IMR-90 (cell line): ENCODE data around the gene VPS4B. TPM values are rescaled to one million over a fixed set of nuclear protein-coding genes. Genes with fewer than 3 reads are reported as not detected.

Experiments
- ATAC-seq: fragments of 200-7000 bp; cut with Tn5 transposase; 2 replicates; pipeline ENCODE4 v1.9.1; 2020; ENCODE audit warnings: low read depth, mild to moderate bottlenecking, moderate library complexity
- BruUV-seq: library from RNA; stranded (reverse); fragments of 400-500 nt; replicated peaks from 2 replicates; lab custom pipeline; 2021; lab: Mats Ljungman, UMichigan
- CTCF ChIA-PET: fragments of 300-600 bp; formaldehyde crosslinking; extraction: SDS; loops from one replicate; lab custom pipeline; 2021; ENCODE audit warnings: antibody characterized with exemption; lab: Yijun Ruan, JAX
- POLR2A ChIA-PET: fragments of 300-600 bp; sonication (Branson Sonifier 250); formaldehyde crosslinking; loops from one replicate; lab custom pipeline; 2022; ENCODE audit warnings: antibody characterized with exemption; ENCODE audit not compliant: unreplicated experiment; lab: Charles Lee
- DNase-seq: peaks from one replicate; pipeline ENCODE4 v3.0.0; 2013
- H2AFZ ChIP-seq: replicated peaks from 2 replicates; pipeline ENCODE3; 2013; ENCODE audit warnings: low read length, mild to moderate bottlenecking; ENCODE audit not compliant: poor library complexity
- H2AK5ac ChIP-seq: 2 replicates; pipeline ENCODE4 v1.6.1; 2013; ENCODE audit warnings: low read depth, low read length, inconsistent platforms
- H2AK9ac ChIP-seq: replicated peaks from 2 replicates; pipeline ENCODE3; 2013; ENCODE audit warnings: mild to moderate bottlenecking, low read depth, low read length, moderate library complexity; ENCODE audit not compliant: poor library complexity
- H2BK120ac ChIP-seq: 2 replicates; pipeline ENCODE4 v1.6.1; 2013; ENCODE audit warnings: low read depth, low read length, inconsistent platforms
- H2BK15ac ChIP-seq: 3 replicates; pipeline ENCODE4 v1.6.1; 2013; ENCODE audit warnings: low read depth, low read length, inconsistent platforms
- H2BK20ac ChIP-seq: 2 replicates; pipeline ENCODE4 v1.6.1; 2013; ENCODE audit warnings: low read depth, mild to moderate bottlenecking, inconsistent platforms, low read length, moderate library complexity
- H2BK5ac ChIP-seq: 2 replicates; pipeline ENCODE4 v1.6.1; 2013; ENCODE audit warnings: mild to moderate bottlenecking, low read depth, low read length, inconsistent platforms; ENCODE audit not compliant: poor library complexity, severe bottlenecking
- H3K14ac ChIP-seq: replicated peaks from 2 replicates; pipeline ENCODE4 v1.6.1; 2013; ENCODE audit warnings: low read depth, low read length, inconsistent platforms
- H3K18ac ChIP-seq: 2 replicates; pipeline ENCODE4 v1.6.1; 2013; ENCODE audit warnings: low read depth, low read length, control low read depth
- H3K23ac ChIP-seq: 2 replicates; pipeline ENCODE4 v1.6.1; 2013; ENCODE audit warnings: low read depth, low read length, inconsistent platforms
- H3K27ac ChIP-seq: 2 replicates; pipeline ENCODE4 v1.5.1; 2013; ENCODE audit warnings: mild to moderate bottlenecking, control low read depth, low read length; ENCODE audit not compliant: insufficient read depth
- H3K27me3 ChIP-seq: 2 replicates; pipeline ENCODE4 v1.6.1; 2013; ENCODE audit warnings: low read length; ENCODE audit not compliant: control insufficient read depth, insufficient read depth
- H3K36me3 ChIP-seq: 2 replicates; pipeline ENCODE4 v1.6.1; 2013; ENCODE audit warnings: low read length, mixed read lengths; ENCODE audit not compliant: control insufficient read depth, insufficient read depth
- H3K4ac ChIP-seq: 2 replicates; pipeline ENCODE4 v1.6.1; 2013; ENCODE audit warnings: low read depth, low read length, inconsistent platforms
- H3K4me1 ChIP-seq: 2 replicates; pipeline ENCODE4 v1.6.1; 2013; ENCODE audit warnings: low read length, mixed read lengths; ENCODE audit not compliant: control insufficient read depth, insufficient read depth
- H3K4me2 ChIP-seq: 2 replicates; pipeline ENCODE4 v1.6.1; 2013; ENCODE audit warnings: low read depth, mild to moderate bottlenecking, control low read depth, low read length, moderate library complexity
- H3K4me3 ChIP-seq: 2 replicates; pipeline ENCODE4 v1.5.1; 2013; ENCODE audit warnings: low read depth, mild to moderate bottlenecking, control low read depth, low read length, moderate library complexity; ENCODE audit not compliant: insufficient read depth
- H3K56ac ChIP-seq: 2 replicates; pipeline ENCODE4 v1.6.1; 2013; ENCODE audit warnings: low read length, inconsistent platforms; ENCODE audit not compliant: insufficient read depth; ENCODE audit errors: extremely low read depth
- H3K79me1 ChIP-seq, 2 experiments: 2 replicates each; pipeline ENCODE4 v1.6.1; 2013; ENCODE audit warnings: low read length in 2 of 2, inconsistent platforms in 1 of 2, low read depth in 1 of 2
- H3K9ac ChIP-seq: 2 replicates; pipeline ENCODE4 v1.6.1; 2013; ENCODE audit warnings: low read depth, low read length, control low read depth
- H3K9me1 ChIP-seq: 2 replicates; pipeline ENCODE4 v1.6.1; 2013; ENCODE audit warnings: low read length, inconsistent platforms; ENCODE audit not compliant: insufficient read depth
- H3K9me3 ChIP-seq: 2 replicates; pipeline ENCODE4 v1.6.1; 2013; ENCODE audit warnings: low read length; ENCODE audit not compliant: control insufficient read depth, insufficient read depth
- H4K20me1 ChIP-seq: 2 replicates; pipeline ENCODE4 v1.6.1; 2013; ENCODE audit warnings: low read length, inconsistent platforms; ENCODE audit not compliant: insufficient read depth
- H4K5ac ChIP-seq: 2 replicates; pipeline ENCODE4 v1.6.1; 2013; ENCODE audit warnings: mild to moderate bottlenecking, low read depth, low read length, control low read depth
- H4K8ac ChIP-seq, 2 experiments: 2 replicates each; pipeline ENCODE4 v1.6.1; 2013; ENCODE audit warnings: low read depth in 2 of 2, low read length in 2 of 2, control low read depth in 1 of 2, inconsistent platforms in 1 of 2
- H4K91ac ChIP-seq: 2 replicates; pipeline ENCODE4 v1.6.1; 2013; ENCODE audit warnings: low read depth, low read length, inconsistent platforms; ENCODE audit not compliant: insufficient read depth
- BHLHE40 ChIP-seq: fragments of 150-350 bp; IDR thresholded peaks from 2 replicates; pipeline ENCODE4 v1.6.1; 2016; ENCODE audit warnings: mild to moderate bottlenecking, low read depth, low read length
- CEBPB ChIP-seq: IDR thresholded peaks from 2 replicates; pipeline ENCODE4 v1.6.1; 2012; ENCODE audit warnings: low read depth, low read length, improper control_type of control experiment
- CHD1 ChIP-seq: IDR thresholded peaks from 2 replicates; pipeline ENCODE4 v1.6.1; 2012; ENCODE audit warnings: low read depth, low read length, improper control_type of control experiment
- ELK1 ChIP-seq: fragments of 150-350 bp; IDR thresholded peaks from 2 replicates; pipeline ENCODE4 v1.6.1; 2016; ENCODE audit warnings: low read depth, mild to moderate bottlenecking, low read length, moderate library complexity, borderline replicate concordance
- FOS ChIP-seq: fragments of 150-350 bp; IDR thresholded peaks from 2 replicates; pipeline ENCODE4 v1.6.1; 2016; ENCODE audit warnings: low read depth, low read length
- MAFK ChIP-seq: IDR thresholded peaks from 2 replicates; pipeline ENCODE4 v1.6.1; 2012; ENCODE audit warnings: low read depth, low read length, improper control_type of control experiment
- MAZ ChIP-seq: IDR thresholded peaks from 2 replicates; pipeline ENCODE4 v1.6.1; 2012; ENCODE audit warnings: low read depth, mild to moderate bottlenecking, low read length, improper control_type of control experiment, moderate library complexity, borderline replicate concordance
- MXI1 ChIP-seq: IDR thresholded peaks from 2 replicates; pipeline ENCODE4 v1.6.1; 2012; ENCODE audit warnings: low read depth, mild to moderate bottlenecking, low read length, moderate library complexity, borderline replicate concordance
- NFE2L2 ChIP-seq: fragments of 150-350 bp; IDR thresholded peaks from 2 replicates; pipeline ENCODE4 v1.6.1; 2016; ENCODE audit warnings: low read depth, mild to moderate bottlenecking, low read length
- POLR2A ChIP-seq: IDR thresholded peaks from 2 replicates; pipeline ENCODE4 v1.6.1; 2012; ENCODE audit warnings: mild to moderate bottlenecking, low read depth, low read length
- RAD21 ChIP-seq: IDR thresholded peaks from 2 replicates; pipeline ENCODE4 v1.6.1; 2012; ENCODE audit warnings: low read length, improper control_type of control experiment
- RCOR1 ChIP-seq: IDR thresholded peaks from 2 replicates; pipeline ENCODE4 v1.6.1; 2012; ENCODE audit warnings: mild to moderate bottlenecking, low read length, improper control_type of control experiment; ENCODE audit not compliant: insufficient replicate concordance
- RFX5 ChIP-seq: IDR thresholded peaks from 2 replicates; pipeline ENCODE4 v1.8.0; 2012; ENCODE audit warnings: low read depth, mild to moderate bottlenecking, low read length, moderate library complexity
- SMC3 ChIP-seq: fragments of 150-350 bp; IDR thresholded peaks from 2 replicates; pipeline ENCODE4 v1.6.1; 2016; ENCODE audit warnings: low read depth, mild to moderate bottlenecking, antibody characterized with exemption, low read length, moderate library complexity
- USF2 ChIP-seq: fragments of 150-350 bp; IDR thresholded peaks from 2 replicates; pipeline ENCODE4 v1.6.1; 2017; ENCODE audit warnings: mild to moderate bottlenecking, antibody characterized with exemption, low read length, low read depth
- WGBS, 2 experiments: methylation state at CpG; one replicate each; pipeline versions ENCODE4 v1.1.5 to v1.1.7; 2013; ENCODE audit warnings: missing lambda C conversion rate in 2 of 2; ENCODE audit not compliant: insufficient read length in 1 of 2; ENCODE audit errors: extremely low coverage in 2 of 2; 5-methylcytosine and 5-hydroxymethylcytosine counted together
- dilution Hi-C: fragments of 300-500 bp; cut with HindIII; formaldehyde crosslinking; loops from one replicate; pipeline ENCODE4 v1.14.3; 2018; ENCODE audit warnings: low sequenced_read_pairs; ENCODE audit not compliant: unreplicated experiment
- in situ Hi-C: fragments of 300-500 bp; cut with MboI; formaldehyde crosslinking; loops from 3 replicates; pipeline ENCODE4 v1.14.3; 2019; ENCODE audit warnings: low sequenced_read_pairs, inconsistent platforms, mixed read lengths
- intact Hi-C: fragments of 100-400 bp; cut with micrococcal nuclease; formaldehyde crosslinking; loops from 2 replicates; pipeline ENCODE4 v1.10.0; 2022
- polyA plus RNA-seq, 3 experiments: library from polyadenylated mRNA; depleted of rRNA; stranded (reverse); fragments of >200 nt; gene quantifications; 2 replicates each; pipeline ENCODE4 v1.2.3, GENCODE V29; 2012; ENCODE audit warnings: low replicate concordance in 1 of 3
- total RNA-seq: library from RNA; depleted of rRNA; stranded (reverse); fragments of >200 nt; gene quantifications from 2 replicates; pipeline ENCODE4 v1.2.3, GENCODE V29; 2012
- TF ChIP-seq, protein P1 (sequence below): conservative IDR thresholded peaks from 2 replicates; pipeline ENCODE4 v1.5.1; 2012; ENCODE audit warnings: mild to moderate bottlenecking, low read depth, low read length, improper control_type of control experiment

VPS4B gene
- total and polyA plus RNA-seq, 2 of the 4 experiments (the other 2 are of a cell fraction) = 16.2 to 31.5 TPM

GRCh38 chr18:63356272-63356896 is 65.9 kb downstream of the VPS4B start:
- POLR2A ChIA-PET = interaction anchor here (0.7 to 1.2 kb wide), 2 partner anchors 10 to 25 kb away, joined by 4 to 11 read pairs; no protein-coding TSS in a partner anchor
- H4K8ac ChIP-seq = no peak overlapping the region
- ATAC-seq = no peak
- dilution Hi-C loops (no loop called here), in situ Hi-C loops (no loop called here), intact Hi-C loops (no loop called here)
- CTCF ChIA-PET = no interaction called here
- no peaks in the 10 kb centered on the region for H3K9me3 ChIP-seq
- H4K20me1 ChIP-seq = no peaks in the 10 kb centered on the region; the same call in 1 of the 2 replicates
- H4K91ac ChIP-seq = no peak overlapping the region
- peaks cover 6 to 13% of the 10 kb centered on the region in 2 experiments; a peak in 2 of 4 replicates for H3K79me1 ChIP-seq
- no peak overlapping the region for H3K4ac ChIP-seq
- H2AK9ac ChIP-seq = no peak overlapping the region
- H2BK120ac ChIP-seq = no peak overlapping the region
- H3K23ac ChIP-seq = no peak overlapping the region
- DNase-seq = no peak
- H3K27me3 ChIP-seq = no peaks in the 10 kb centered on the region
- H3K27ac ChIP-seq = no peak overlapping the region
- H3K4me2 ChIP-seq = no peak overlapping the region
- H3K4me1 ChIP-seq = no peaks in the 10 kb centered on the region
- no peak overlapping the region for H2BK5ac ChIP-seq
- H4K5ac ChIP-seq = no peak overlapping the region
- no peak overlapping the region for H3K4me3 ChIP-seq
- BruUV-seq = no TSS peak
- no peak overlapping the region for H2AFZ ChIP-seq
- no peak overlapping the region for H3K14ac ChIP-seq
- no CpG with 5 or more reads among the region's 7 CpGs for WGBS, 2 experiments
- no peak overlapping the region for H2AK5ac ChIP-seq
- H2BK20ac ChIP-seq = no peak overlapping the region
- peaks cover 51% of the 10 kb centered on the region for H3K36me3 ChIP-seq
- H3K9me1 ChIP-seq = no peaks in the 10 kb centered on the region
- no peak overlapping the region for H3K56ac ChIP-seq
- H3K18ac ChIP-seq = no peak overlapping the region
- no peak overlapping the region for H2BK15ac ChIP-seq
- TF ChIP-seq, protein P1, sequence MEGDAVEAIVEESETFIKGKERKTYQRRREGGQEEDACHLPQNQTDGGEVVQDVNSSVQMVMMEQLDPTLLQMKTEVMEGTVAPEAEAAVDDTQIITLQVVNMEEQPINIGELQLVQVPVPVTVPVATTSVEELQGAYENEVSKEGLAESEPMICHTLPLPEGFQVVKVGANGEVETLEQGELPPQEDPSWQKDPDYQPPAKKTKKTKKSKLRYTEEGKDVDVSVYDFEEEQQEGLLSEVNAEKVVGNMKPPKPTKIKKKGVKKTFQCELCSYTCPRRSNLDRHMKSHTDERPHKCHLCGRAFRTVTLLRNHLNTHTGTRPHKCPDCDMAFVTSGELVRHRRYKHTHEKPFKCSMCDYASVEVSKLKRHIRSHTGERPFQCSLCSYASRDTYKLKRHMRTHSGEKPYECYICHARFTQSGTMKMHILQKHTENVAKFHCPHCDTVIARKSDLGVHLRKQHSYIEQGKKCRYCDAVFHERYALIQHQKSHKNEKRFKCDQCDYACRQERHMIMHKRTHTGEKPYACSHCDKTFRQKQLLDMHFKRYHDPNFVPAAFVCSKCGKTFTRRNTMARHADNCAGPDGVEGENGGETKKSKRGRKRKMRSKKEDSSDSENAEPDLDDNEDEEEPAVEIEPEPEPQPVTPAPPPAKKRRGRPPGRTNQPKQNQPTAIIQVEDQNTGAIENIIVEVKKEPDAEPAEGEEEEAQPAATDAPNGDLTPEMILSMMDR = no peak
- TF ChIP-seq MAZ = no peak
- no peak for TF ChIP-seq MAFK
- TF ChIP-seq NFE2L2 = no peak
- no peak for TF ChIP-seq BHLHE40
- TF ChIP-seq MXI1 = no peak
- TF ChIP-seq POLR2A = no peak
- no peak for TF ChIP-seq FOS
- no peak for TF ChIP-seq CEBPB
- TF ChIP-seq ELK1 = no peak
- TF ChIP-seq SMC3 = no peak
- no peak for TF ChIP-seq CHD1
- no peak for TF ChIP-seq RAD21
- no peak for TF ChIP-seq USF2
- TF ChIP-seq RFX5 = no peak
- TF ChIP-seq RCOR1 = no peak
- H3K9ac ChIP-seq = no peak overlapping the region
